Calu3 (cell line): ENCODE data around the gene DICER1. TPM values are rescaled to one million over a fixed set of nuclear protein-coding genes. Genes with fewer than 3 reads are reported as not detected.

Experiments
- BruUV-seq: library from RNA; stranded (reverse); fragments of 400-500 nt; replicated peaks from 2 replicates; lab custom pipeline; 2021; lab: Mats Ljungman, UMichigan
- CTCF ChIA-PET: fragments of 300-600 bp; sonication (Branson Sonifier 250); formaldehyde crosslinking; loops from one replicate; lab custom pipeline; 2022; ENCODE audit warnings: antibody characterized with exemption; lab: Charles Lee
- DNase-seq: peaks from one replicate; pipeline ENCODE4 v3.0.0; 2022
- H3K27ac Mint-ChIP-seq: one replicate; pipeline ENCODE4 v1.8.0; 2022; ENCODE audit warnings: mixed read lengths; ENCODE audit not compliant: unreplicated experiment
- H3K27me3 Mint-ChIP-seq: one replicate; pipeline ENCODE4 v1.8.0; 2022; ENCODE audit warnings: mixed read lengths; ENCODE audit not compliant: unreplicated experiment
- H3K36me3 Mint-ChIP-seq: one replicate; pipeline ENCODE4 v1.8.0; 2022; ENCODE audit warnings: mild to moderate bottlenecking, moderate library complexity, mixed read lengths; ENCODE audit not compliant: insufficient read depth, unreplicated experiment
- H3K4me1 Mint-ChIP-seq: one replicate; pipeline ENCODE4 v1.8.0; 2022; ENCODE audit warnings: mild to moderate bottlenecking, low read depth, mixed read lengths; ENCODE audit not compliant: unreplicated experiment
- H3K4me3 Mint-ChIP-seq: one replicate; pipeline ENCODE4 v1.8.0; 2022; ENCODE audit warnings: mild to moderate bottlenecking, low read depth, moderate library complexity, mixed read lengths; ENCODE audit not compliant: unreplicated experiment
- H3K9me3 Mint-ChIP-seq: one replicate; pipeline ENCODE4 v1.8.0; 2022; ENCODE audit warnings: low read depth, mixed read lengths; ENCODE audit not compliant: unreplicated experiment
- intact Hi-C: fragments of 100-400 bp; cut with micrococcal nuclease; formaldehyde crosslinking; loops from one replicate; pipeline ENCODE4 v1.10.0; 2022; ENCODE audit not compliant: unreplicated experiment
- total RNA-seq: library from RNA; stranded (reverse); gene quantifications from 2 replicates; pipeline ENCODE4 v1.2.3, GENCODE V29; 2022
- TF ChIP-seq, protein P1 (sequence below): fragments of 200-600 bp; IDR thresholded peaks from one replicate; pipeline ENCODE4 v1.8.0; 2022; ENCODE audit warnings: antibody characterized with exemption; ENCODE audit not compliant: unreplicated experiment

DICER1 gene
- total RNA-seq, 1 experiment from 2014 or later = 53.8 TPM

DNA sequence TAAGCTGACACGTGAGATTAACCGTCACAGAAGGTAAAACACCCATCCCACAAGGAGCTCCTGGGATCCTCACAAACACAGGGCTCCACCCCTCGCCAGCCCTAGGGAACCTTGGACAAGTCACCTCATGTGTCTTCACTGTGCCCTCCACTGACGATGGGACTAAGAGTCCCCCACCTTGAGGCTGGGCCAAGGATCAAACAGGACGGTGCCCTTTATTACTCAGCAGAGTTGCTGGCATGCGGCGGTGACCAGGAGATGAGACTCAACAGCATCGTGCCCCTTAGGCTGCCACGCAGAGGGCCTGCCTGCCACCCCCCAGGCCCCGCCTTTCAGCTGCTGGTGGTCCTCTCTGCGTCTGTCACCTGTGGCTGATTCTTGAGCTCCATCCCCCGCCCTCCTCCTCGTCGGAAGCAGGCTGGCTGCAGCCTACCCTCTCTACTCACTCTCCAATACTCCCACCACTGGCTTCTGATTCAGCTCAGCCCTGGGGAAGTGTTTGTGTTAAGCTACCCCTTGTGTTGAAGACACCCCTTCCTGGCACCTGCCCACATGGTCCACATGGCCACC, 105.2 kb downstream of the DICER1 start:
- Mint-ChIP-seq H3K27ac (no peak overlapping the region), H3K4me1 (no peaks in the 10 kb centered on the region), H3K9me3 (no peaks in the 10 kb centered on the region), H3K4me3 (no peak overlapping the region), H3K27me3 (peaks cover 57% of the 10 kb centered on the region), H3K36me3 (no peaks in the 10 kb centered on the region)
- intact Hi-C loops = no loop called here
- BruUV-seq = no TSS peak
- TF ChIP-seq, protein P1, sequence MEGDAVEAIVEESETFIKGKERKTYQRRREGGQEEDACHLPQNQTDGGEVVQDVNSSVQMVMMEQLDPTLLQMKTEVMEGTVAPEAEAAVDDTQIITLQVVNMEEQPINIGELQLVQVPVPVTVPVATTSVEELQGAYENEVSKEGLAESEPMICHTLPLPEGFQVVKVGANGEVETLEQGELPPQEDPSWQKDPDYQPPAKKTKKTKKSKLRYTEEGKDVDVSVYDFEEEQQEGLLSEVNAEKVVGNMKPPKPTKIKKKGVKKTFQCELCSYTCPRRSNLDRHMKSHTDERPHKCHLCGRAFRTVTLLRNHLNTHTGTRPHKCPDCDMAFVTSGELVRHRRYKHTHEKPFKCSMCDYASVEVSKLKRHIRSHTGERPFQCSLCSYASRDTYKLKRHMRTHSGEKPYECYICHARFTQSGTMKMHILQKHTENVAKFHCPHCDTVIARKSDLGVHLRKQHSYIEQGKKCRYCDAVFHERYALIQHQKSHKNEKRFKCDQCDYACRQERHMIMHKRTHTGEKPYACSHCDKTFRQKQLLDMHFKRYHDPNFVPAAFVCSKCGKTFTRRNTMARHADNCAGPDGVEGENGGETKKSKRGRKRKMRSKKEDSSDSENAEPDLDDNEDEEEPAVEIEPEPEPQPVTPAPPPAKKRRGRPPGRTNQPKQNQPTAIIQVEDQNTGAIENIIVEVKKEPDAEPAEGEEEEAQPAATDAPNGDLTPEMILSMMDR = no peak
- CTCF ChIA-PET = no interaction called here
- no peak for DNase-seq

DNA sequence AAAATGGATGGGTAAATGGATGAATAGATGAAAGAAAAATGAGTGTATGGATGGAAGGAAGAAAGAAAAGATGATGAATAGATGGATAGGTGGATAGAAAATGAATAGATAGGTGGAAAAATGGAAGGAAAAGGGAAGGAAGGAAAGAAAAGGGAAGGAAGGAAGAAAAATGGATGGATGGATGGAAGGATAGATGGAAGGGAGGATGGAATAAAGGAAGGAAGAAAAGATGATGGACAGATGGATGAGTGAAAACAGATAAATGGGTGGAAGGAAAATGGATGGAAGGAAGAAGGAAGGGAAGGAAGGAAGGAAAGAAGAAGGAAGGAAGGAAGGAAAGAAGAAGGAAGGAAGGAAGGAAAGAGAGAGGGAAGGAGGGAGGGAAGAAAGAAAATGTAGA, 107.4 kb downstream of the DICER1 start:
- intact Hi-C loops = no loop called here
- no peak for DNase-seq
- Mint-ChIP-seq H3K27me3 (peaks cover 72% of the 10 kb centered on the region), H3K4me1 (no peaks in the 10 kb centered on the region), H3K4me3 (no peak overlapping the region), H3K9me3 (no peaks in the 10 kb centered on the region), H3K36me3 (no peaks in the 10 kb centered on the region), H3K27ac (no peak overlapping the region)
- TF ChIP-seq, protein P1 = no peak
- CTCF ChIA-PET = no interaction called here
- BruUV-seq = no TSS peak

DNA sequence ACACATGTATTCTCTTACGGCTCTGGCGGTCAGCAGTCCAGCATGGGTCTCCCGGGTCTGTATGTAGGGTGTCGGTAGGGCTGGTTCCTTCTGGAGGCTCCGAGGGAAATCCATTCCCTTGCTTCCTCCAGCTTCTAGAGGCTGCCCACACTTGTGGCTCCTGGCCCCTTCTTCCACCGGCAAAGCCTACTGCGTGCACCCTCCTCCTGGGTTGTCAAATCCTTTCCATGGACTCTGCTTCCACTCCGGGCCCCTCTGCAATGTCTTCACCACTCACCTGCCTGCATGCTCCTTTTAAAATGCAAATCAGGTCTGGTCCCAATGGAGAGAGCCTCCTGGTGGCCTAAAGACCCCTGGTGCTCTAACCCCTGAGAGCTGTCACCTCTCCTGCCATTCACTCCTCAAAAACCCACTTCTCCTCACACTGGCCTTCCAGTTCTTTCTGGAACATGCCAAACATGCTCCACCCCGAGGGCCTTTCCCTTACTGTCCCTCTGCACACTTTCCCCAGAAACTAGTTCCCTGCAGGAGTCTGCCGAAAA, 108.5 kb downstream of the DICER1 start:
- CTCF ChIA-PET = no interaction called here
- TF ChIP-seq, protein P1 = no peak
- H3K4me3 Mint-ChIP-seq = no peak overlapping the region
- H3K4me1 Mint-ChIP-seq = no peaks in the 10 kb centered on the region
- DNase-seq = no peak
- intact Hi-C loops = no loop called here
- H3K27ac Mint-ChIP-seq = no peak overlapping the region
- no peaks in the 10 kb centered on the region for H3K36me3 Mint-ChIP-seq
- H3K27me3 Mint-ChIP-seq = peaks cover 83% of the 10 kb centered on the region
- no TSS peak for BruUV-seq
- no peaks in the 10 kb centered on the region for H3K9me3 Mint-ChIP-seq

DNA sequence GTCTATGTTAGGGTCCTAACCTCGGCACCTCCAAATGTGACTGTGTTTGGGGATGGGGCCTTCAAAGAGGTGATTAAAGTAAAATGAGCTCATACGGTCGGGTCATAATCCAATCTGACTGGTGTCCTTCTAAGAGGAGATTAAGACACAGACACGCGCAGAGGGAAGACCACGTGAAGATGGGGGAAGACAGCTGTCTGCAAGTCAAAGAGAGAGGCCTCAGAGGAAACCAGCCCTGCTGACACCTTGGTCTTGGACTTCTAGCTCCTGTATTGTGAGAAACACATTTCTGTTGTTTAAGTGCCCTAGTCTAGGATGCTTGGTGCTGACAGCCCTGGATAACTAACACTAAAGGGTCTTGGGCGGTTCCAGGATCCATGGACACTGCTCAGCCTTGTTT, 109.6 kb downstream of the DICER1 start:
- no peaks in the 10 kb centered on the region for H3K9me3 Mint-ChIP-seq
- intact Hi-C loops = no loop called here
- no TSS peak for BruUV-seq
- CTCF ChIA-PET = interaction anchor here (0.6 to 0.7 kb wide), 2 partner anchors 196 to 409 kb away, joined by 3 read pairs; no protein-coding TSS in a partner anchor
- H3K4me1 Mint-ChIP-seq = no peaks in the 10 kb centered on the region
- H3K27ac Mint-ChIP-seq = no peak overlapping the region
- H3K36me3 Mint-ChIP-seq = no peaks in the 10 kb centered on the region
- TF ChIP-seq, protein P1 = no peak
- H3K4me3 Mint-ChIP-seq = no peak overlapping the region
- no peak for DNase-seq
- H3K27me3 Mint-ChIP-seq = peaks cover 93% of the 10 kb centered on the region
